Epithelial cell of proximal tubule (primary cell): Measurements from ENCODE around the gene ARMC8. TPM values are rescaled to one million over a fixed set of nuclear protein-coding genes. Genes with fewer than 3 reads are reported as not detected.

Source experiments
- DNase-seq: peaks from one replicate; pipeline ENCODE4 v3.0.0-alpha.2; 2011; ENCODE audit warnings: low read depth
- H3K4me3 ChIP-seq: 2 replicates; pipeline ENCODE4 v1.5.1; 2011; ENCODE audit warnings: low read depth, mild to moderate bottlenecking, low read length
- total RNA-seq: library from RNA; depleted of rRNA; stranded (reverse); fragments of >200 nt; gene quantifications from 2 replicates; pipeline ENCODE4 v1.2.3, GENCODE V29; 2015
- TF ChIP-seq, protein P1 (sequence below): conservative IDR thresholded peaks from 2 replicates; pipeline ENCODE4 v1.5.1; 2012; ENCODE audit warnings: low read depth, mild to moderate bottlenecking, low read length

Gene ARMC8
- total RNA-seq, 1 donor from 2014 or later = 31.9 TPM

GRCh38 chr3:138256022-138256421 is 68.9 kb downstream of the ARMC8 start:
- TF ChIP-seq, protein P1, sequence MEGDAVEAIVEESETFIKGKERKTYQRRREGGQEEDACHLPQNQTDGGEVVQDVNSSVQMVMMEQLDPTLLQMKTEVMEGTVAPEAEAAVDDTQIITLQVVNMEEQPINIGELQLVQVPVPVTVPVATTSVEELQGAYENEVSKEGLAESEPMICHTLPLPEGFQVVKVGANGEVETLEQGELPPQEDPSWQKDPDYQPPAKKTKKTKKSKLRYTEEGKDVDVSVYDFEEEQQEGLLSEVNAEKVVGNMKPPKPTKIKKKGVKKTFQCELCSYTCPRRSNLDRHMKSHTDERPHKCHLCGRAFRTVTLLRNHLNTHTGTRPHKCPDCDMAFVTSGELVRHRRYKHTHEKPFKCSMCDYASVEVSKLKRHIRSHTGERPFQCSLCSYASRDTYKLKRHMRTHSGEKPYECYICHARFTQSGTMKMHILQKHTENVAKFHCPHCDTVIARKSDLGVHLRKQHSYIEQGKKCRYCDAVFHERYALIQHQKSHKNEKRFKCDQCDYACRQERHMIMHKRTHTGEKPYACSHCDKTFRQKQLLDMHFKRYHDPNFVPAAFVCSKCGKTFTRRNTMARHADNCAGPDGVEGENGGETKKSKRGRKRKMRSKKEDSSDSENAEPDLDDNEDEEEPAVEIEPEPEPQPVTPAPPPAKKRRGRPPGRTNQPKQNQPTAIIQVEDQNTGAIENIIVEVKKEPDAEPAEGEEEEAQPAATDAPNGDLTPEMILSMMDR = no peak
- no peak overlapping the region for H3K4me3 ChIP-seq
- no peak for DNase-seq

GRCh38 chr3:138257986-138258385 is 70.9 kb downstream of the ARMC8 start:
- DNase-seq = no peak
- TF ChIP-seq, protein P1 = no peak
- no peak overlapping the region for H3K4me3 ChIP-seq

GRCh38 chr3:138259126-138259525 is 72.0 kb downstream of the ARMC8 start:
- DNase-seq = no peak
- no peak overlapping the region for H3K4me3 ChIP-seq
- TF ChIP-seq, protein P1 = no peak

GRCh38 chr3:138260611-138261010 is 73.5 kb downstream of the ARMC8 start:
- no peak overlapping the region for H3K4me3 ChIP-seq
- DNase-seq = no peak
- TF ChIP-seq, protein P1 = no peak

DNA sequence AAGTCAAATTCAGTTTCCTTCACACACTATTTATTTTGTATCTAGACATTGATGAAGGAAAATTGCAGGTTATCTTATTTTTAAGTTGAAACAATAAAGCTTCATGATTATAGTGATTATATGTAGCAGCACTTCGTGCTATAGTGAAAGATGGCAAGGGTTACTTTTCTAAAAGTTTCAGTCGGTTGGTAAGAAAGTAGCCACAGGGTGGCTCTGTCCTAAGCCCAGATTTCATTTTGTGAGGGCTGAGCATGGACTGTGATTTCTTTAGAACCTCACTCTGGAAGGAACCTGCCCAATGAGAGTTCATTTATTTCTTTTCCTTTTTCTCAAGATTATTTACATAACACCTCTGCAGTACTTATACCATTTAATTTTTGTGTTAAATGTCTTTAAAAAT is 76.0 kb downstream of the ARMC8 start:
- H3K4me3 ChIP-seq = no peak overlapping the region
- no peak for DNase-seq
- TF ChIP-seq, protein P1 = peak; percentile 17

DNA sequence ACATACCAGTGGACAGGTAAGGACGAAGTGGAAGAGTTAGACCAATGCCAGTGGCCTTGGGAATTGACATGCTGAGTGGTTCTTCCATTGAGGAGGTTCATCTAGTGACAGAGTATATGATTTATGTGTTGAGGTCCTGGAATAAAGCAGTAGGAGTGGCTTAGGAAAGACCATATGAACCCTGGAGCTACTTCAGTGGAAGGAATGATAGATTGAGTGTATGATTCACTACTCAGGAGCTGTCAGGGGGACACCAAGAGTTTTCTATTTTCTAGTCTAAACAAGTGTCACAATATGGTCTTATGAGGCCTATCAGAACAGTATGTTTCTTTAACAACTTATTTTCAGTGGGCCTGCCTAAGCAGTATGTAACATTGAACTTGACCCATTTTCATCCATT is 78.6 kb downstream of the ARMC8 start:
- TF ChIP-seq, protein P1 = no peak
- DNase-seq = no peak
- H3K4me3 ChIP-seq = no peak overlapping the region

DNA sequence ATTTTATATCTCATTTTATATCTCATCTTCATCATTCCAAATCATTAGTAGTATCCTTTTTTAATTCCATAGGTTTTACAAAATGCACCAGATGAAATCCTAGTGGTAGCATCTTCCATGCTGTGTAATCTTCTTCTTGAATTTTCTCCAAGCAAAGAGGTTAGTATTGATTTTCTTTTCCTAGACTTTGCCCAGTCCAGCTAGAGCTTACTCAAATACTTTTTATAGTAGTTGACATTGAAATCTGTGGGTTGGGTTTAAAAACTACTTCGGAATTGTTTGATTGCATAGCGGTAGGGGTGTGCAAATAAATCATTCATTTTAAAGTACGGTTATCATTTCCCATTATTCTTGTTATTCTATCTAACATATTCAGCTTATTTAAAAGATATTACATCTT is 80.0 kb downstream of the ARMC8 start:
- no peak for DNase-seq
- H3K4me3 ChIP-seq = no peak overlapping the region
- TF ChIP-seq, protein P1 = no peak
